Measurements from ENCODE around the gene TBX6.

TBX6 gene

DNA sequence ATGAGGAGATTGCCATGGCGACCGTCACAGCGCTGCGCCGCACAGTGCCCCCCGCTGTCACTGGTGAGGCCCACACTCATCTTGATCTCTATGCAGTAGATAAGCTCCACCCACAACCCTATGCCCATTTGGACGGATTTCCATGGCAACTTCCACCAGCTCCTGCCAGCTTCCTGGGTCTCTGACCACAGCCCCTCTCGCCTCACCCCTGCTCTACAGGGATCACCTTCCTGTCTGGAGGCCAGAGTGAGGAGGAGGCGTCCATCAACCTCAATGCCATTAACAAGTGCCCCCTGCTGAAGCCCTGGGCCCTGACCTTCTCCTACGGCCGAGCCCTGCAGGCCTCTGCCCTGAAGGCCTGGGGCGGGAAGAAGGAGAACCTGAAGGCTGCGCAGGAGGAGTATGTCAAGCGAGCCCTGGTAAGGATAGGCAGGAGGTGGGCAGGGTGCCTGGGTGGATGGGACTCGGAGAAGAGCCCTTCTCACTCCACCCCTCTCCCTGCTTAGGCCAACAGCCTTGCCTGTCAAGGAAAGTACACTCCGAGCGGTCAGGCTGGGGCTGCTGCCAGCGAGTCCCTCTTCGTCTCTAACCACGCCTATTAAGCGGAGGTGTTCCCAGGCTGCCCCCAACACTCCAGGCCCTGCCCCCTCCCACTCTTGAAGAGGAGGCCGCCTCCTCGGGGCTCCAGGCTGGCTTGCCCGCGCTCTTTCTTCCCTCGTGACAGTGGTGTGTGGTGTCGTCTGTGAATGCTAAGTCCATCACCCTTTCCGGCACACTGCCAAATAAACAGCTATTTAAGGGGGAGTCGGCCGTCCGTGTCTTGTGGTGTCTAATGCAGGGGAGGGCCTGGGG is 21.9 kb downstream of the TBX6 start:
- DNase-seq (ENCODE audit: low read depth, low spot score): no peak
- TF ChIP-seq, protein P1, sequence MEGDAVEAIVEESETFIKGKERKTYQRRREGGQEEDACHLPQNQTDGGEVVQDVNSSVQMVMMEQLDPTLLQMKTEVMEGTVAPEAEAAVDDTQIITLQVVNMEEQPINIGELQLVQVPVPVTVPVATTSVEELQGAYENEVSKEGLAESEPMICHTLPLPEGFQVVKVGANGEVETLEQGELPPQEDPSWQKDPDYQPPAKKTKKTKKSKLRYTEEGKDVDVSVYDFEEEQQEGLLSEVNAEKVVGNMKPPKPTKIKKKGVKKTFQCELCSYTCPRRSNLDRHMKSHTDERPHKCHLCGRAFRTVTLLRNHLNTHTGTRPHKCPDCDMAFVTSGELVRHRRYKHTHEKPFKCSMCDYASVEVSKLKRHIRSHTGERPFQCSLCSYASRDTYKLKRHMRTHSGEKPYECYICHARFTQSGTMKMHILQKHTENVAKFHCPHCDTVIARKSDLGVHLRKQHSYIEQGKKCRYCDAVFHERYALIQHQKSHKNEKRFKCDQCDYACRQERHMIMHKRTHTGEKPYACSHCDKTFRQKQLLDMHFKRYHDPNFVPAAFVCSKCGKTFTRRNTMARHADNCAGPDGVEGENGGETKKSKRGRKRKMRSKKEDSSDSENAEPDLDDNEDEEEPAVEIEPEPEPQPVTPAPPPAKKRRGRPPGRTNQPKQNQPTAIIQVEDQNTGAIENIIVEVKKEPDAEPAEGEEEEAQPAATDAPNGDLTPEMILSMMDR (IDR thresholded peaks at IDR 0.05; ENCODE audit: low read depth, low read length): no peak
- peak overlapping the region; percentile 4 for H3K4me3 ChIP-seq (ENCODE audit: low read depth, low read length)
- in situ Hi-C loops (cut with HindIII; ENCODE audit: low sequenced_read_pairs): no loop called here

DNA sequence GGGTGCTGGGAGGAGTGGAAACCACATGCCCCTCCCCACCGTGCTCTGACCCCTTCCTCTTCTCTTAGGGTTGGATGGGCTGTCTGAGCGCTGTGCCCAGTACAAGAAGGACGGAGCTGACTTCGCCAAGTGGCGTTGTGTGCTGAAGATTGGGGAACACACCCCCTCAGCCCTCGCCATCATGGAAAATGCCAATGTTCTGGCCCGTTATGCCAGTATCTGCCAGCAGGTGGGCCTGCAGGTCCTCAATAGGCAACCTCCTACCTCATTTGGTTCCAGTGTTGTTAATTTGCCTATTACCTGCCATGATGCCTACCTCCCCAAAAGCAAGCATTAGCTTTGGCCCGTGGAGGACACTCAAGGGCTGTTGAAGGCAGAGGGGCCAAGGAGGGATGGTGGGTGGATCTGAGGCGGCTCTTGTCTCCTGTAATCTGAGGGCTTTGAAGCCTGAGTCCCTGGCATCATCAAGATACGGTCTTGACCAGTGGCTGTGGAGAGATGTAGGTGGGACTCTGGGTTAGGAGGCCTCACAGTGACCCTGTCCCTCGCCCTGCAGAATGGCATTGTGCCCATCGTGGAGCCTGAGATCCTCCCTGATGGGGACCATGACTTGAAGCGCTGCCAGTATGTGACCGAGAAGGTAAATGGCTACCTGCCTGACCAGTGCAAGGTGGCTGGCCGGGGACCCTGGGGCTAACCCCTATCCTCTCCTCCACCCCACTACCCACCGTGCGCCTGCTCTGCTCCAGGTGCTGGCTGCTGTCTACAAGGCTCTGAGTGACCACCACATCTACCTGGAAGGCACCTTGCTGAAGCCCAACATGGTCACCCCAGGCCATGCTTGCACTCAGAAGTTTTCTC is 22.7 kb downstream of the TBX6 start:
- TF ChIP-seq, protein P1 (IDR thresholded peaks at IDR 0.05; ENCODE audit: low read depth, low read length): peak; percentile 62
- in situ Hi-C loops (cut with HindIII; ENCODE audit: low sequenced_read_pairs): no loop called here
- DNase-seq (ENCODE audit: low read depth, low spot score): no peak
- H3K4me3 ChIP-seq (ENCODE audit: low read depth, low read length): no peak overlapping the region

DNA sequence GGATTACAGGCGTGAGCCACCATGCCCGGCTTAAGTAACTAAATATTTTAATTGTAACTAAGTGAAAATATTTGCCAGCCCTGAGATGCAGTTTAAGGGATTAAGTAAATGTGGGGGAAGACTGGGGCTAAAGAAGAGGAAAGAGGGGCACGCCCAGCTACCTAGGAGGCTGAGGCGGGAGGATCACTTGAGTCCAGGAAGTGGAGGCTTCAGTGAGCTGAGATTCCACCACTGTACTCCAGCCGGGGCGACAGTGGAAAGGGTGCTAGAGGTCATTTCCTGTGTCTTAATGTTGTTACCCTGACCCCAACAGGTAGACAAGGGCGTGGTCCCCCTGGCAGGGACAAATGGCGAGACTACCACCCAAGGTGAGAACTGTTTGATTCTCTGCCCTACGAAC is 23.4 kb downstream of the TBX6 start:
- DNase-seq (ENCODE audit: low read depth, low spot score): no peak
- in situ Hi-C loops (cut with HindIII; ENCODE audit: low sequenced_read_pairs): no loop called here
- no peak overlapping the region for H3K4me3 ChIP-seq (ENCODE audit: low read depth, low read length)
- TF ChIP-seq, protein P1 (IDR thresholded peaks at IDR 0.05; ENCODE audit: low read depth, low read length): no peak

DNA sequence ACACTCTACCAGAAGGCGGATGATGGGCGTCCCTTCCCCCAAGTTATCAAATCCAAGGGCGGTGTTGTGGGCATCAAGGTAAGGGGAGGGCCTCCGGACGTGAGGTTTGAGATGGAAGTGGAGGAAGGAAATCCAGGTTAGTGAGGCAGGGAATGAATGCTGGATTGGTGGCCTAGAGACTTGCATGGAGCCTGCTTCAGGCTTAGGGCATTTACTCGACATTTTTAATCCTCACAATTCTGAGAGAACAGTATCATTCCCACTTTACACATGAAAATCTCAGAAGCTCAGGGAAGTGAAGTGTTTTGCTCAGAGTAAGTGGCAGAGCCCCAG is 24.2 kb downstream of the TBX6 start:
- TF ChIP-seq, protein P1 (IDR thresholded peaks at IDR 0.05; ENCODE audit: low read depth, low read length): no peak

DNA sequence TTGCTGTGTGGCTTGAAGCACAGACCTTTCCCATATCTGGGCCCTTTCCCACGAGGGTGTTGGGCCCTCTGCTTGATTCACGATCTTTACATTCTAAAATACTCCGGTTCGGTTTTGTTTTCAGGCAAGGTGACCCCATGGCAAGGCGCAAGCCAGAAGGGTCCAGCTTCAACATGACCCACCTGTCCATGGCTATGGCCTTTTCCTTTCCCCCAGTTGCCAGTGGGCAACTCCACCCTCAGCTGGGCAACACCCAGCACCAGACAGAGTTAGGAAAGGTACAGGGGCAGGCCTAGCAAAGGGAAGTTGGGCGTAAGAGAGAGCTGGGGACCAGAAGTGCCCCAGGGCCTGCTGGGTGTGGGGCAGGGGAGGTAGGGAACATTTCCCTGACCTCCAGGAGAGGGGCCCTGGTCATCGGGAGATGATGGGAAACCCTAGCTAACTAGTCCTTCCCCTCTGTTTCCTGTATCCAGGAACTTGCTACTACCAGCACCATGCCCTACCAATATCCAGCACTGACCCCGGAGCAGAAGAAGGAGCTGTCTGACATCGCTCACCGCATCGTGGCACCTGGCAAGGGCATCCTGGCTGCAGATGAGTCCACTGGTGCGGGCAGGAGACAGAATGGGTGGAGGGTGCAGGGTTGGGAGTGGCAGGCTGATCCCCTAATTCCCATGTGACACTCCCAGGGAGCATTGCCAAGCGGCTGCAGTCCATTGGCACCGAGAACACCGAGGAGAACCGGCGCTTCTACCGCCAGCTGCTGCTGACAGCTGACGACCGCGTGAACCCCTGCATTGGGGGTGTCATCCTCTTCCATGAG is 24.8 kb downstream of the TBX6 start:
- in situ Hi-C loops (cut with HindIII; ENCODE audit: low sequenced_read_pairs): no loop called here
- DNase-seq (ENCODE audit: low read depth, low spot score): no peak
- TF ChIP-seq, protein P1 (IDR thresholded peaks at IDR 0.05; ENCODE audit: low read depth, low read length): no peak
- peak overlapping the region; percentile 97 for H3K4me3 ChIP-seq (ENCODE audit: low read depth, low read length)

More for the DNA sequence above, 24.2 kb downstream of the TBX6 start:
- DNase-seq (ENCODE audit: low read depth, low spot score): no peak
- in situ Hi-C loops (cut with HindIII; ENCODE audit: low sequenced_read_pairs): no loop called here
- H3K4me3 ChIP-seq (ENCODE audit: low read depth, low read length): peak overlapping the region; percentile 97
